Measurements from ENCODE around the gene PANK4.

The PANK4 gene

GRCh38 chr1:2474933-2475371, 51.4 kb downstream of the PANK4 start:
- peak; percentile 48 for ATAC-seq
- TF ChIP-seq ZC3H10 (CRISPR knock-in tag; IDR thresholded peaks at IDR 0.05), result no peak
- TF ChIP-seq TSHZ2 (CRISPR knock-in tag; IDR thresholded peaks at IDR 0.05), result 0 out of 2 replicates have a peak, but pooled peaks have one; percentile 32
- peak; percentile 35; the same call in 1 of the 2 replicates for TF ChIP-seq TCF4 (CRISPR knock-in tag; IDR thresholded peaks at IDR 0.05; ENCODE audit: borderline replicate concordance)

GRCh38 chr1:2474104-2474844, 52.1 kb downstream of the PANK4 start:
- no peak; the same call in 2 of the 3 replicates for ATAC-seq
- TF ChIP-seq BACH2 (CRISPR knock-in tag; IDR thresholded peaks at IDR 0.05; ENCODE audit: borderline replicate concordance) (no peak), POU6F1 (CRISPR knock-in tag; IDR thresholded peaks at IDR 0.05; ENCODE audit: borderline replicate concordance, low read depth) (no peak), CSDC2 (CRISPR knock-in tag; IDR thresholded peaks at IDR 0.05) (no peak), GLIS3 (CRISPR knock-in tag; IDR thresholded peaks at IDR 0.05) (no peak), TOX (CRISPR knock-in tag; IDR thresholded peaks at IDR 0.05; ENCODE audit: borderline replicate concordance) (no peak), ESRRG (CRISPR knock-in tag; IDR thresholded peaks at IDR 0.05) (no peak), TSHZ2 (CRISPR knock-in tag; IDR thresholded peaks at IDR 0.05) (no peak), OSR1 (CRISPR knock-in tag; IDR thresholded peaks at IDR 0.05) (no peak), ZNF565 (CRISPR knock-in tag; conservative IDR thresholded peaks at IDR 0.05; ENCODE audit: low read depth) (no peak), ARNTL (CRISPR knock-in tag; IDR thresholded peaks at IDR 0.05; ENCODE audit: borderline replicate concordance, low read depth) (no peak), SNAI2 (CRISPR knock-in tag; IDR thresholded peaks at IDR 0.05) (no peak), TCF4 (CRISPR knock-in tag; IDR thresholded peaks at IDR 0.05; ENCODE audit: borderline replicate concordance) (no peak), CSRNP3 (CRISPR knock-in tag; IDR thresholded peaks at IDR 0.05) (no peak), PATZ1 (CRISPR knock-in tag; IDR thresholded peaks at IDR 0.05; ENCODE audit: borderline replicate concordance) (no peak)

- no peak for ATAC-seq
- no peak for TF ChIP-seq PATZ1 (CRISPR knock-in tag; IDR thresholded peaks at IDR 0.05; ENCODE audit: borderline replicate concordance)
- TF ChIP-seq CSRNP3 (CRISPR knock-in tag; IDR thresholded peaks at IDR 0.05), result no peak
- no peak for TF ChIP-seq ESRRG (CRISPR knock-in tag; IDR thresholded peaks at IDR 0.05)
- TF ChIP-seq TCF4 (CRISPR knock-in tag; IDR thresholded peaks at IDR 0.05; ENCODE audit: borderline replicate concordance), result no peak
- no peak for TF ChIP-seq ZFP30 (CRISPR knock-in tag; IDR thresholded peaks at IDR 0.05)
- no peak for TF ChIP-seq ZNF70 (CRISPR knock-in tag; IDR thresholded peaks at IDR 0.05)
- no peak for TF ChIP-seq CSDC2 (CRISPR knock-in tag; IDR thresholded peaks at IDR 0.05)
- TF ChIP-seq OSR1 (CRISPR knock-in tag; IDR thresholded peaks at IDR 0.05), result no peak
- no peak for TF ChIP-seq ZFP3 (CRISPR knock-in tag; IDR thresholded peaks at IDR 0.05)
- no peak for TF ChIP-seq TSHZ2 (CRISPR knock-in tag; IDR thresholded peaks at IDR 0.05)
Measured at GRCh38 chr1:2473198-2473597, 53.2 kb downstream of the PANK4 start.

Data from SK-N-SH treated with all-trans-retinoic acid at 6 μM for 48 hours (cell line).